Caco-2 (cell line): ENCODE data around the gene PITRM1. TPM values are rescaled to one million over a fixed set of nuclear protein-coding genes. Genes with fewer than 3 reads are reported as not detected.
"Not testable (repeated sequence)": the region's sequence is repeated elsewhere in the genome, so short reads cannot be mapped to it uniquely, and the experiment has no call there.

ENCODE experiments used
- BruUV-seq: library from RNA; stranded (reverse); fragments of 400-500 nt; replicated peaks from 2 replicates; lab custom pipeline; 2021; lab: Mats Ljungman, UMichigan
- CTCF ChIA-PET: fragments of 300-600 bp; sonication (Branson Sonifier 250); formaldehyde crosslinking; loops from one replicate; lab custom pipeline; 2022; ENCODE audit warnings: antibody characterized with exemption; lab: Charles Lee
- POLR2A ChIA-PET: fragments of 300-600 bp; sonication (Branson Sonifier 250); formaldehyde crosslinking; loops from one replicate; lab custom pipeline; 2022; ENCODE audit warnings: antibody characterized with exemption; lab: Charles Lee
- DNase-seq, 2 experiments: peaks; one replicate each; pipeline versions ENCODE4 v3.0.0 to v3.0.0-alpha.2; 2020 to 2022
- H3K27me3 ChIP-seq: replicated peaks from 2 replicates; pipeline ENCODE4 v1.6.0; 2011; ENCODE audit warnings: low read length; ENCODE audit not compliant: control insufficient read depth, insufficient read depth
- H3K36me3 ChIP-seq: 2 replicates; pipeline ENCODE4 v1.5.1; 2011; ENCODE audit warnings: low read length; ENCODE audit not compliant: control insufficient read depth, insufficient read depth
- H3K4me1 ChIP-seq: fragments of 250-450 bp; sonication (Bioruptor Pico); 2 replicates; pipeline ENCODE4 v1.5.1; 2020; ENCODE audit warnings: mild to moderate bottlenecking
- H3K4me3 ChIP-seq: 2 replicates; pipeline ENCODE4 v1.5.1; 2011; ENCODE audit warnings: low read depth, mild to moderate bottlenecking, control low read depth, low read length
- H3K9me3 ChIP-seq: fragments of 250-450 bp; sonication (Bioruptor Pico); 2 replicates; pipeline ENCODE4 v1.5.1; 2020; ENCODE audit warnings: mild to moderate bottlenecking, moderate library complexity
- H3K27ac Mint-ChIP-seq: one replicate; pipeline ENCODE4 v1.8.0; 2022; ENCODE audit warnings: mixed read lengths; ENCODE audit not compliant: unreplicated experiment
- H3K27me3 Mint-ChIP-seq: one replicate; pipeline ENCODE4 v1.8.0; 2022; ENCODE audit warnings: mixed read lengths; ENCODE audit not compliant: insufficient read depth, unreplicated experiment
- H3K36me3 Mint-ChIP-seq: one replicate; pipeline ENCODE4 v1.8.0; 2022; ENCODE audit warnings: mild to moderate bottlenecking, mixed read lengths; ENCODE audit not compliant: insufficient read depth, unreplicated experiment
- H3K4me1 Mint-ChIP-seq: one replicate; pipeline ENCODE4 v1.8.0; 2022; ENCODE audit warnings: low read depth, mixed read lengths; ENCODE audit not compliant: unreplicated experiment
- H3K4me3 Mint-ChIP-seq: one replicate; pipeline ENCODE4 v1.8.0; 2022; ENCODE audit warnings: mild to moderate bottlenecking, moderate library complexity, mixed read lengths; ENCODE audit not compliant: unreplicated experiment
- H3K9me3 Mint-ChIP-seq: one replicate; pipeline ENCODE4 v1.8.0; 2022; ENCODE audit warnings: mixed read lengths; ENCODE audit not compliant: unreplicated experiment
- CTCF ChIP-seq, 2 experiments: fragments of 200-600 bp in 1 of 2; IDR thresholded peaks; 1 replicate in 1 of 2; 2 replicates in 1 of 2; pipeline versions ENCODE4 v1.5.1 to v1.8.0; 2011 to 2022; ENCODE audit warnings: antibody characterized with exemption in 1 of 2, control low read depth in 1 of 2, inconsistent platforms in 1 of 2, low read depth in 1 of 2, low read length in 1 of 2, mild to moderate bottlenecking in 1 of 2, moderate library complexity in 1 of 2; ENCODE audit not compliant: insufficient read depth in 1 of 2, severe bottlenecking in 1 of 2, unreplicated experiment in 1 of 2
- intact Hi-C: fragments of 100-400 bp; cut with micrococcal nuclease; formaldehyde crosslinking; loops from one replicate; pipeline ENCODE4 v1.10.0; 2022; ENCODE audit not compliant: unreplicated experiment
- total RNA-seq: library from RNA; stranded (reverse); gene quantifications from 2 replicates; pipeline ENCODE4 v1.2.3, GENCODE V29; 2022

PITRM1 gene
- total RNA-seq, 1 experiment from 2014 or later, result 80.5 TPM

- Histone ChIP-seq H3K9me3 (no peaks in the 10 kb centered on the region), H3K27me3 (no peaks in the 10 kb centered on the region), H3K36me3 (peaks cover 13% of the 10 kb centered on the region), H3K4me1 (no peaks in the 10 kb centered on the region), H3K4me3 (no peak overlapping the region)
- DNase-seq, result no peak
- TF ChIP-seq CTCF (IDR thresholded peaks at IDR 0.05; ENCODE audit: insufficient read depth in 1 of 2, low read depth in 1 of 2, low read length in 1 of 2, severe bottlenecking in 1 of 2, unreplicated experiment in 1 of 2), result no peak
- POLR2A ChIA-PET, result no interaction called here
- intact Hi-C loops, result no loop called here
- H3K27ac Mint-ChIP-seq, result no peak overlapping the region
- BruUV-seq, result no TSS peak
- H3K4me3 Mint-ChIP-seq, result no peak overlapping the region
- H3K4me1 Mint-ChIP-seq, result no peaks in the 10 kb centered on the region
- H3K9me3 Mint-ChIP-seq, result no peaks in the 10 kb centered on the region
- H3K27me3 Mint-ChIP-seq, result no peaks in the 10 kb centered on the region
- peaks cover 88% of the 10 kb centered on the region for H3K36me3 Mint-ChIP-seq
- CTCF ChIA-PET, result no interaction called here
These were observed 64.5 kb downstream of the PITRM1 start for GRCh38 chr10:3108033-3108432.

- intact Hi-C loops, result no loop called here
- Mint-ChIP-seq H3K36me3 (peaks cover 88% of the 10 kb centered on the region), H3K9me3 (no peaks in the 10 kb centered on the region), H3K27me3 (no peaks in the 10 kb centered on the region), H3K4me1 (no peaks in the 10 kb centered on the region), H3K27ac (no peak overlapping the region), H3K4me3 (no peak overlapping the region)
- CTCF ChIA-PET, result no interaction called here
- Histone ChIP-seq H3K4me3 (no peak overlapping the region), H3K27me3 (no peaks in the 10 kb centered on the region), H3K4me1 (no peaks in the 10 kb centered on the region), H3K36me3 (peaks cover 13% of the 10 kb centered on the region), H3K9me3 (no peaks in the 10 kb centered on the region)
- DNase-seq, result no peak
- POLR2A ChIA-PET, result no interaction called here
- no TSS peak for BruUV-seq
- no peak for TF ChIP-seq CTCF (IDR thresholded peaks at IDR 0.05; ENCODE audit: insufficient read depth in 1 of 2, low read depth in 1 of 2, low read length in 1 of 2, severe bottlenecking in 1 of 2, unreplicated experiment in 1 of 2)
These were observed 65.1 kb downstream of the PITRM1 start for GRCh38 chr10:3107426-3107961.

- no peaks in the 10 kb centered on the region for H3K27me3 ChIP-seq
- Mint-ChIP-seq H3K4me1 (no peaks in the 10 kb centered on the region), H3K27ac (no peak overlapping the region), H3K27me3 (no peaks in the 10 kb centered on the region), H3K36me3 (peaks cover 86% of the 10 kb centered on the region), H3K4me3 (no peak overlapping the region), H3K9me3 (no peaks in the 10 kb centered on the region)
- CTCF ChIA-PET, result no interaction called here
- peaks cover 10% of the 10 kb centered on the region for H3K36me3 ChIP-seq
- no TSS peak for BruUV-seq
- POLR2A ChIA-PET, result no interaction called here
- intact Hi-C loops, result no loop called here
- no peaks in the 10 kb centered on the region for H3K9me3 ChIP-seq
- H3K4me1 ChIP-seq, result no peaks in the 10 kb centered on the region
- DNase-seq, result no peak
- no peak overlapping the region for H3K4me3 ChIP-seq
- TF ChIP-seq CTCF (IDR thresholded peaks at IDR 0.05; ENCODE audit: insufficient read depth in 1 of 2, low read depth in 1 of 2, low read length in 1 of 2, severe bottlenecking in 1 of 2, unreplicated experiment in 1 of 2), result no peak
These were observed 65.6 kb downstream of the PITRM1 start for GRCh38 chr10:3106928-3107425.

GRCh38 chr10:3106328-3106727 is 66.3 kb downstream of the PITRM1 start:
- H3K9me3 Mint-ChIP-seq, BruUV-seq, POLR2A ChIA-PET: not testable (repeated sequence)

More at GRCh38 chr10:3106328-3106727, 66.3 kb downstream of the PITRM1 start:
- H3K36me3 Mint-ChIP-seq, result peaks cover 85% of the 10 kb centered on the region
- H3K9me3 ChIP-seq, H3K4me3 Mint-ChIP-seq, H3K4me1 ChIP-seq, H3K27me3 Mint-ChIP-seq, H3K27me3 ChIP-seq, H3K4me3 ChIP-seq, H3K27ac Mint-ChIP-seq, H3K4me1 Mint-ChIP-seq, DNase-seq, intact Hi-C loops, CTCF ChIA-PET: not testable (repeated sequence)
- peaks cover 11% of the 10 kb centered on the region for H3K36me3 ChIP-seq
